GM12864 (cell line): ENCODE measurements around the gene GRIN2A.

Source experiments
- DNase-seq: peaks from one replicate; pipeline ENCODE4 v3.0.0-alpha.2; 2011; ENCODE audit warnings: low read depth
- H3K4me3 ChIP-seq: 2 replicates; pipeline ENCODE4 v1.5.1; 2011; ENCODE audit warnings: mild to moderate bottlenecking, low read depth, low read length, control low read depth
- TF ChIP-seq, protein P1 (sequence below): IDR thresholded peaks from 2 replicates; pipeline ENCODE4 v1.5.1; 2011; ENCODE audit warnings: low read depth, mild to moderate bottlenecking, moderate library complexity, low read length, control low read depth, inconsistent platforms; ENCODE audit errors: missing control alignments

GRIN2A gene

DNA sequence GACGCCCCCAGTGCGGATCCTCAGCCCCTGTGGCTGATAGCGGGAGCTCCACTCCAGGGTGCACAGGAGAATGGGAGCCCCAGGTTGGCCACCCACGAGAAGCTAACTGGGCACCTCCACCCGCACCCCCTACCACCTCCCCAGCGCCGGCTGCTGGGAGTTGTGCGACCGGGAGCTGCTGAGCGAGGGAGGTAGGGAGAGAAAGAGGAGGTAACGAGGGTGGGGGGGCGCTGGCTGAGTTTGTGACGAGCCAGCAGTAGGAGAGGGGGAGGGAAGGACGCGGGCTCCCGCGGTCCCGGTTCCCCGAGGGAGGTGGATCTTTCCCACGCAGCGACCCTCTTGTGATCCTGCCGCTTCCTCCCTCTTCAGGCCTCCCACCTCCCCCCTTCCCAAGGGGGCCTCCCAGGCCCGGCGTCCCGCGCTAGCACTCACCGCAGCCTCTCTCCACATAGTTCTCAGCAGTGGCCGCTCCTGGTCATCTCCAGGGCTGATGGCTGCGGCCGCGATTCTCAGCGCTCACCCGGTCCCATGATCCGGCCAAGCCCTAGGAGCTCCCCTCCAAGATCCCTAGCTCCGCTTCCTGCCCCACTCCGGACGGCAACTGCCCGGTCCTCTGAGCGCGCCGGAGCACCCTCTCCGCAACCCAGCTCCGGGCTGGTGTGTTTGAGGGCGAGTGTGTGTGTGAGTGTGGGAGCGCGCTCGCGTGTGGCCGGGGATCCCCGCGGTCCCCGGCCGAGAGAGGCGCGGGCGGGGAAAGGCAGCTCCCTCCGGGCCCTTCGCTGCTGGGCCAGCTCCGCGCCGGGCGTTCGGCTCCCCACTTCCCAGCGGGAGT is at the start of gene GRIN2A:
Gene GRIN2A (minus strand): TSS at position 207 of the 832 bp plus-strand sequence. CDS start 2,017 bp downstream, outside the sequence.
- 0 out of 2 replicates have a peak within 1 kb of the TSS, but pooled peaks have one; percentile 9 for H3K4me3 ChIP-seq
- TF ChIP-seq, protein P1, sequence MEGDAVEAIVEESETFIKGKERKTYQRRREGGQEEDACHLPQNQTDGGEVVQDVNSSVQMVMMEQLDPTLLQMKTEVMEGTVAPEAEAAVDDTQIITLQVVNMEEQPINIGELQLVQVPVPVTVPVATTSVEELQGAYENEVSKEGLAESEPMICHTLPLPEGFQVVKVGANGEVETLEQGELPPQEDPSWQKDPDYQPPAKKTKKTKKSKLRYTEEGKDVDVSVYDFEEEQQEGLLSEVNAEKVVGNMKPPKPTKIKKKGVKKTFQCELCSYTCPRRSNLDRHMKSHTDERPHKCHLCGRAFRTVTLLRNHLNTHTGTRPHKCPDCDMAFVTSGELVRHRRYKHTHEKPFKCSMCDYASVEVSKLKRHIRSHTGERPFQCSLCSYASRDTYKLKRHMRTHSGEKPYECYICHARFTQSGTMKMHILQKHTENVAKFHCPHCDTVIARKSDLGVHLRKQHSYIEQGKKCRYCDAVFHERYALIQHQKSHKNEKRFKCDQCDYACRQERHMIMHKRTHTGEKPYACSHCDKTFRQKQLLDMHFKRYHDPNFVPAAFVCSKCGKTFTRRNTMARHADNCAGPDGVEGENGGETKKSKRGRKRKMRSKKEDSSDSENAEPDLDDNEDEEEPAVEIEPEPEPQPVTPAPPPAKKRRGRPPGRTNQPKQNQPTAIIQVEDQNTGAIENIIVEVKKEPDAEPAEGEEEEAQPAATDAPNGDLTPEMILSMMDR, result no peak
- DNase-seq, result no peak

DNA sequence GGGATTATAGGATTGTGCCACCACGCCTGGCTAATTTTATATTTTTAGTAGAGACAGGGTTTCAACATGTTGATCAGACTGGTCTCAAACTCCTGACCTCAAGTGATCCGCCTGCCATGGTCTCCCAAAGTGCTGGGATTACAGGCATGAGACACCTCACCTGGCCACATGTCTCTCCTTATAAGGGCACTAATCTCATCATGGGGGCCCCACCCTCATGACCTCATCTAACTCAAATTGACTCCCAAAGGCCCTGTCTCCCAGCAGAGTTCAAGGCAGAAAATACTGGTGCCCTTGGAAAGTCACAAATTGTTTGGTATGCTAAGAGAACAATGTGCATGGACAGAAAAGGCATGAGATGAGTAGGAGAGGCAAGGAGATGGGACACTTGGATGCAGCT is 49.3 kb upstream of the GRIN2A start:
- H3K4me3 ChIP-seq, result no peak overlapping the region
- TF ChIP-seq, protein P1, result no peak
- no peak for DNase-seq

DNA sequence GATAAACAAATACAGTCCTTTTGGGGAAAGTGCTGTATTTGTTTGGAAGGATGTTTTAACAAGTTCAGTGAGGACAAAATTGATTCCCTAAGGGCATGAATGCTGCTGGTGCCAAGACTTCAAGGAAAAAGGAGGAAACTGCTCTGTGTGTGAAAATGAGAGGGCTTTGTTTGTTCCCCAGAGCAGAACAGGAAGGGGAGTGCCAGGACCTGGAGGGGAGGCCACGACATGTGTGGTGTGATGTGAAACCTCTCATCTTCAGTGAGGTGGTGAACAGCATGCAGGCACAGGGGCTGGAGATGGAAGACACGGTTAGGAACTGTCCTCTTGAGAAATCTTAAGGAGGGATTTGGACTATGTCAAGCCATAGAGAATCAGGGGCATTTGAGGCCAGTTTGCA is 46.6 kb upstream of the GRIN2A start:
- no peak for DNase-seq
- TF ChIP-seq, protein P1, result no peak
- H3K4me3 ChIP-seq, result no peak overlapping the region

DNA sequence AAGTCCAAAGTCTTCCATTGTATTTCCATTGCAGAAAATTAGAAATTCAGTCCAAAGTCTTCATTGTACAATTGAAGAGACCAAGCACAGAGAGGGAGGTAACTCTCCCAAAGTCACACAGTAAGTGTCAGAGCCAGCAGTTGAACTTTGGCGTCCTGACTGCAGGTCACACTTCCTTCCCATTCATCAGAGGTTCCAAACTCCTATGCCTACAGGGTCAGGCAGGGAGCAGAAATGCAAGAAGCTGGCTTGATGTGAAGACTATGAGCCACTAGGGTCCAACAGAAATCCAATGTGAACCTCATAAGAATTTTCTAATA is 44.7 kb upstream of the GRIN2A start:
- DNase-seq, result no peak
- TF ChIP-seq, protein P1, result no peak
- H3K4me3 ChIP-seq, result no peak overlapping the region

DNA sequence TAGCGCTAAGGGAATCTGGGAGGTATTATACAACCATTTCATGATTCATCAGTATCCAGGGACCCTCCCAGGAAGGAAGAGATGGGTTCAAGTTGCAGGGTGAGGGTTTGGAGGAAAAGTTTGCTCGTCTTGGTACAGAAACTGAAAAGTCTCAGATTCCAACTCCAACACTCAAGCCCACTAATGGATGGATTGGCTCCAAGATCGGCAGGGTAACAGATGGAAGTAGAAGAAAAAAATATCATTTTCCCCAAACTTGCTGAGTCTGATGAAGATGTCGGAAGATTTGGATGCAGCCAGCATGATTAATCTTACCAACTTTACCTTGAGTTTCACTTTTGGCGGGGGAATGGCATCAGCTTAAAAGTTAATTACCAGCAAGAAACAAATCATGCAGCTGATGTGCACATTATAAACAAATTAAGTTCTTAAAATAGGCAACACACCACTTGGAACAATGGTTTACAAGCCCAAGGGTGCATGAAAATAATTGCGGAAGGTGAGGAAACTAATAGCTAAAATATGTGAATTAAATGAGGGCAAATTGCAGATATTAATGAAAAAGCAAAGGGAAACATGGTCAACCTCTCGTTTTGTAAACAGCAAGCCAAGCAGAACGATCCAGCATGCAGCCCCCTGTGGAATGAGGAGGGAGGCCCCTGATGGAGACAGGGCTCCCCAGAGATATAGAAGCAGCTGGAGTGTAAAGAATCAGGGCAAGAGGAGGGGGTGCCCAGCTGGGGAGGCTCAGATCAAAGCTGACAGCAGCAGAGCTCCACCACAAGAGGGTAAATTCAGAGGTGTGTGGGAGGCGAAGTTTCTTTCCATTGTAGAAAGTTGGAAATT is 44.1 kb upstream of the GRIN2A start:
- TF ChIP-seq, protein P1, result no peak
- no peak overlapping the region for H3K4me3 ChIP-seq

DNA sequence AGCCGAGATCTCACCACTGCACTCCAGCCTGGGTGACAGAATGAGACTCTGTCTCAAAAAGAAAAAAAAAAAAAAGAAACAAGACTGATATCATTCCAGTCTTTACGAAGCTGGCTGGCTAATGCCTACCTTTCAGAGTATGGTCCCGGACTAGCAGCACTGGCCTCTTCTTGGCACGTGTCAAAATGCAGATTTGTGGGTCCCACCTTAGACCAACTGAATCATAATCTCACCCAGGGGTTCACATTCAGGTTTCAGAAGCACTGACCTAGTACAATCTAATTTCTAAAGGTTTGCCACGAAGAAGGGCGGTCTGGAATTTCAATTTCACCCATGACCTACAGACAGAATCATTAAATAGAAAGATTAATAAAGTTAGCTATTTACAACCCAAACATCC is 43.4 kb upstream of the GRIN2A start:
- no peak for DNase-seq
- TF ChIP-seq, protein P1, result no peak
- no peak overlapping the region for H3K4me3 ChIP-seq

More for the DNA sequence above, 44.1 kb upstream of the GRIN2A start:
- DNase-seq, result no peak
